Measurements from ENCODE around the gene SELP. TPM values are rescaled to one million over a fixed set of nuclear protein-coding genes. Genes with fewer than 3 reads are reported as not detected.

SELP gene
- total RNA-seq, 1 experiment from 2014 or later: not detected

DNA sequence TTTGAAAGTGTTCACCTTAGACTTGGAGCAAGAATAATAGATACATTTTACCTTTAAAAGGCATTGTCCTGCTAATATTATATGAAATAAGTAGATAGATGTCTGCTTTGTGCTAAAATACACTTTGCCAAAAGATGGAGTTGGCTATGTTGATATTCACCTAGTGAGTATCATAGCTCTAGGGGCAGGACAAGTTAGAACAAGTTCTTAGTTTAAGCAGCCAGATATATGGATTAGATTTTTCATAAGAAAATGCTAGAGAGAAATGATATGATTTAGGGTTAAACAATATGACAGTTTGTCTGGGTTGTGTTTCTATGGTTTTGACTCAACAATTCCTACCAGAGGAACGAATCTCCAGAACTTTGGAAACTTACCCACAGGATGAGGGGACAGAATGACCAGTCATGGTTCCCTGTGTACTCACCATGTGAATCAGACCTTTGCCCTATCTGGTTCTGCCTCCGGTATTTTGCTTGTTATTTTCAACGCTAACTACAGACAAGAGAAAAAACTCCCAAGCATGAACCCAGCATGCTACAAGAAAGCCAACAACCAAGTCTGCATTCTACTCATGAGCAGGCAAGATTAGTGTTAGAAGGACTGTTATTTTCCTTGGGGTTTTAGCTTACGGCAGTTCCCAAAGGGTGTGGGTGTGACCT is 45.3 kb downstream of the SELP start:
- no peak for ATAC-seq
- Histone ChIP-seq H3K4me1 (ENCODE audit: control insufficient read depth, insufficient read depth, low read length) (peaks cover 10% of the 10 kb centered on the region; the same call in 1 of the 2 replicates), H3K4me3 (ENCODE audit: low read depth in 2 of 2, low read length in 2 of 2) (no peak overlapping the region), H3K27me3 (ENCODE audit: control insufficient read depth, insufficient read depth, low read length) (peaks cover 28% of the 10 kb centered on the region), H3K27ac (ENCODE audit: low read length) (no peak overlapping the region), H3K36me3 (ENCODE audit: control insufficient read depth, insufficient read depth, low read length) (no peaks in the 10 kb centered on the region), H3K9me3 (ENCODE audit: control insufficient read depth, insufficient read depth, low read depth, low read length) (no peaks in the 10 kb centered on the region)
- TF ChIP-seq, protein P1, sequence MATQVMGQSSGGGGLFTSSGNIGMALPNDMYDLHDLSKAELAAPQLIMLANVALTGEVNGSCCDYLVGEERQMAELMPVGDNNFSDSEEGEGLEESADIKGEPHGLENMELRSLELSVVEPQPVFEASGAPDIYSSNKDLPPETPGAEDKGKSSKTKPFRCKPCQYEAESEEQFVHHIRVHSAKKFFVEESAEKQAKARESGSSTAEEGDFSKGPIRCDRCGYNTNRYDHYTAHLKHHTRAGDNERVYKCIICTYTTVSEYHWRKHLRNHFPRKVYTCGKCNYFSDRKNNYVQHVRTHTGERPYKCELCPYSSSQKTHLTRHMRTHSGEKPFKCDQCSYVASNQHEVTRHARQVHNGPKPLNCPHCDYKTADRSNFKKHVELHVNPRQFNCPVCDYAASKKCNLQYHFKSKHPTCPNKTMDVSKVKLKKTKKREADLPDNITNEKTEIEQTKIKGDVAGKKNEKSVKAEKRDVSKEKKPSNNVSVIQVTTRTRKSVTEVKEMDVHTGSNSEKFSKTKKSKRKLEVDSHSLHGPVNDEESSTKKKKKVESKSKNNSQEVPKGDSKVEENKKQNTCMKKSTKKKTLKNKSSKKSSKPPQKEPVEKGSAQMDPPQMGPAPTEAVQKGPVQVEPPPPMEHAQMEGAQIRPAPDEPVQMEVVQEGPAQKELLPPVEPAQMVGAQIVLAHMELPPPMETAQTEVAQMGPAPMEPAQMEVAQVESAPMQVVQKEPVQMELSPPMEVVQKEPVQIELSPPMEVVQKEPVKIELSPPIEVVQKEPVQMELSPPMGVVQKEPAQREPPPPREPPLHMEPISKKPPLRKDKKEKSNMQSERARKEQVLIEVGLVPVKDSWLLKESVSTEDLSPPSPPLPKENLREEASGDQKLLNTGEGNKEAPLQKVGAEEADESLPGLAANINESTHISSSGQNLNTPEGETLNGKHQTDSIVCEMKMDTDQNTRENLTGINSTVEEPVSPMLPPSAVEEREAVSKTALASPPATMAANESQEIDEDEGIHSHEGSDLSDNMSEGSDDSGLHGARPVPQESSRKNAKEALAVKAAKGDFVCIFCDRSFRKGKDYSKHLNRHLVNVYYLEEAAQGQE (IDR thresholded peaks at IDR 0.05; ENCODE audit: insufficient read depth in 1 of 2, low read depth in 2 of 2, low read length in 1 of 2): no peak
- TF ChIP-seq SIN3A (IDR thresholded peaks at IDR 0.05; ENCODE audit: borderline replicate concordance, insufficient read depth, low read depth, low read length) (no peak), TCF7L2 (IDR thresholded peaks at IDR 0.05; ENCODE audit: low read depth, low read length) (no peak), POLR2AphosphoS5 (IDR thresholded peaks at IDR 0.05; ENCODE audit: low read depth, low read length) (no peak)
- TF ChIP-seq, protein P2, sequence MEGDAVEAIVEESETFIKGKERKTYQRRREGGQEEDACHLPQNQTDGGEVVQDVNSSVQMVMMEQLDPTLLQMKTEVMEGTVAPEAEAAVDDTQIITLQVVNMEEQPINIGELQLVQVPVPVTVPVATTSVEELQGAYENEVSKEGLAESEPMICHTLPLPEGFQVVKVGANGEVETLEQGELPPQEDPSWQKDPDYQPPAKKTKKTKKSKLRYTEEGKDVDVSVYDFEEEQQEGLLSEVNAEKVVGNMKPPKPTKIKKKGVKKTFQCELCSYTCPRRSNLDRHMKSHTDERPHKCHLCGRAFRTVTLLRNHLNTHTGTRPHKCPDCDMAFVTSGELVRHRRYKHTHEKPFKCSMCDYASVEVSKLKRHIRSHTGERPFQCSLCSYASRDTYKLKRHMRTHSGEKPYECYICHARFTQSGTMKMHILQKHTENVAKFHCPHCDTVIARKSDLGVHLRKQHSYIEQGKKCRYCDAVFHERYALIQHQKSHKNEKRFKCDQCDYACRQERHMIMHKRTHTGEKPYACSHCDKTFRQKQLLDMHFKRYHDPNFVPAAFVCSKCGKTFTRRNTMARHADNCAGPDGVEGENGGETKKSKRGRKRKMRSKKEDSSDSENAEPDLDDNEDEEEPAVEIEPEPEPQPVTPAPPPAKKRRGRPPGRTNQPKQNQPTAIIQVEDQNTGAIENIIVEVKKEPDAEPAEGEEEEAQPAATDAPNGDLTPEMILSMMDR (IDR thresholded peaks at IDR 0.05): no peak
- BruUV-seq (replicated peaks): no TSS peak
- in situ Hi-C loops (cut with HindIII; ENCODE audit: low pct_unique_long_range_greater_than_20kb, low sequenced_read_pairs) (no loop called here), intact Hi-C loops (cut with micrococcal nuclease; ENCODE audit: unreplicated experiment) (loop anchor here (5.0 kb wide), 1 partner anchor 128 kb away; the partner anchor contains the start of gene SELL)
- ChIA-PET CTCF (no interaction called here), POLR2A (no interaction called here)
- no peak for DNase-seq (ENCODE audit: low read depth, low spot score)

DNA sequence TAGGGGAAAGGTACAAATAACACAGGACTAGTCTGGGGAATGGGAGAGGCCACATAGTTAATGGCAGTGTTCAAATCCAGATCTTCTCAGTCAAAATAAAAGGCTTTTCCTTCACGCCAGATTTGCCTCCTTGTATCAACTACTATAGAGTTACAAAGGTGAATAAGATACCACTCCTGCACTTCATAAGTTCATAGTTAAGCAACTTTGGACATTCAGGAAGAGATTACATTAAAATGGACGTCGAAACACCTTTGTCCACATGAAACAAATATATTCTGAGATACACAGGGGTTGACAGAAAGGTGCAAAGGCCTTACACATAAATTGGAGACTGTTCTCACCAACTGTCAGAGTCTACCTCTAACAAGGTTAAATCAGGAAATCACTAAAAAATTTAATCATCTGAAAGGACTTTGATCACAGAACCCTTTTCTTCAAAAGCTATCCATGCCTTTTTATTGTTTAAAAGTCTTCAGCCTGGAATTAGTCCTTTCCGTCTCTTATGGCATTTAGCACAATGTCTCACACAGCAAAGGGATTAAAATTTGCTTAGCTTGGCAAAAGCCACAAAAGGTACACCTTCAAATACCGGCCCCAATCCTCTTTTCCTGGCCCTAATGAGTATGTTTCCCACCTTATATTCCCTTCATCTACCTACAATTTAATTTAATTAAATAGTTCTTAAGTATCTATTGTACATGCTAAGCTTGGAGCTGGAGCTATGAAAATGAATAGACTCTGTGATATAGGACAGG is 51.8 kb downstream of the SELP start:
- no TSS peak for BruUV-seq (replicated peaks)

More for the DNA sequence above, 51.8 kb downstream of the SELP start:
- intact Hi-C loops (cut with micrococcal nuclease; ENCODE audit: unreplicated experiment): no loop called here
- TF ChIP-seq, protein P2 (IDR thresholded peaks at IDR 0.05): no peak
- TF ChIP-seq, protein P1 (IDR thresholded peaks at IDR 0.05; ENCODE audit: insufficient read depth in 1 of 2, low read depth in 2 of 2, low read length in 1 of 2): no peak
- no peak for TF ChIP-seq SIN3A (IDR thresholded peaks at IDR 0.05; ENCODE audit: borderline replicate concordance, insufficient read depth, low read depth, low read length)
- TF ChIP-seq POLR2AphosphoS5 (IDR thresholded peaks at IDR 0.05; ENCODE audit: low read depth, low read length): no peak
- TF ChIP-seq TCF7L2 (IDR thresholded peaks at IDR 0.05; ENCODE audit: low read depth, low read length): no peak
- H3K9me3 ChIP-seq (ENCODE audit: control insufficient read depth, insufficient read depth, low read depth, low read length): no peaks in the 10 kb centered on the region
- no peak for ATAC-seq
- no peak overlapping the region for H3K4me3 ChIP-seq (ENCODE audit: low read depth in 2 of 2, low read length in 2 of 2)
- no peak for DNase-seq (ENCODE audit: low read depth, low spot score)
- no peak overlapping the region for H3K27ac ChIP-seq (ENCODE audit: low read length)
- H3K36me3 ChIP-seq (ENCODE audit: control insufficient read depth, insufficient read depth, low read length): no peaks in the 10 kb centered on the region
- in situ Hi-C loops (cut with HindIII; ENCODE audit: low pct_unique_long_range_greater_than_20kb, low sequenced_read_pairs): no loop called here
- POLR2A ChIA-PET: no interaction called here
- CTCF ChIA-PET: interaction anchor here (0.6 kb wide), 1 partner anchor 519 kb away, joined by 6 read pairs; no protein-coding TSS in a partner anchor
- peaks cover 10% of the 10 kb centered on the region for H3K27me3 ChIP-seq (ENCODE audit: control insufficient read depth, insufficient read depth, low read length)
- H3K4me1 ChIP-seq (ENCODE audit: control insufficient read depth, insufficient read depth, low read length): no peaks in the 10 kb centered on the region

Measured in Panc1 (cell line).